GM19397 (cell line): ENCODE data around the gene PRH1.

Experiments used
- ATAC-seq: cut with Tn5 transposase; IDR thresholded peaks from one replicate; pipeline ENCODE4 v1.9.1; 2021; ENCODE audit warnings: mild to moderate bottlenecking, moderate library complexity; ENCODE audit not compliant: unreplicated experiment

Gene PRH1

DNA sequence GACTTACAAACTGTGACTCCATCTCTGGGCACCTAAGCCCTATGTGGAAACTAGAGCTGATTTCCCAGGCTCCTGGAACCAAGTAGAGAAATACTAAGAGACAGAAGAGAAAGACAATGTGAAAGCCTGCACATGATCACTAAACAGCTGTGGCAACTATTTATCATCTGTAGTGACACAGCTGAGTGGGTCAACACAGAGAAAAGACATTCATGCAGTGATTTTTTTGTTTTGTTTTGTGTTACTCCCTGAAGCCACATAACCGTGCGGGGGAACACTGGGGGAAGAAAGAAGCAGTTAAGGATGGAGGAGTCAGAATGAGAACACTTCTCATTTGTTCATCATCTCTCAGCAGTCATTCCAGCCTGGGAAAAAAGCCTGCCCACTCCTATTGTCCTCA, 36.3 kb downstream of the PRH1 start:
- no peak for ATAC-seq

DNA sequence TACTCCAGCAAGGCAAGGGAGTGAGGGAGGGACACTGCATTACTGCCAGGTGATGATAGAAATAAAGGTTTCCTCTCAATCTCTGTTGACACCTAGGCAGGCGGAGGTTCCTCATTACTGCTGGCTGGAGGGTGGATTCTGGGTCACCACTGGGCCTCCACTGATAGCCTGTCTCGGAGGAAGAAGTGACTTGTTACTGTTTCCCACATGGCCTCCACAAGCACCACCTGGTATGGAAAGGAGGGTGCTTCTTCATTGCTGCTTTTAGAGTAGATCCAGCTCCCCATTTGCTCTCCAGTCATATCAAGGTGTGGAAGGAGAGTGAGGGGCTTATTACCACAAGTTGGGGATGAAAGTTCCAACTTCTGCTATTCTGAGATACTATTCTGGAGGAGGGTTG, 41.2 kb downstream of the PRH1 start:
- ATAC-seq = no peak

DNA sequence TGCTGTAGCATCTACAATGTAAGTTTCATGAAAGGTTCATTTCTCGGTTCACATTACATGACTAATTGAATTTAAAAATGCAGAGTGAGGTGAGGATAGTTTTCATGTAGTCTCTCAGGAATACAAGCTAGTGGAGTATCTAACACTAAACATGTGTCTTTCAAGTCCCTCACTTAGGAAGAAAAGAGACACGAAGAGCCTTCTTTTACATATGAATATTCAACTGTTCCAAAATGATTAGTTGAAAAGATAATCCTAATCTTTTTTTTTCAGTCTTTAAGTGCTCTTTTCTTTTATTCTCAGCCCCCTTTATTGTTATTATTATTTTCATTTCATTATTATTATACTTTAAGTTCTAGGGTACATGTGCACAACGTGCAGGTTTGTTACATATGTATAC, 45.6 kb downstream of the PRH1 start:
- no peak for ATAC-seq
